Neural cell (in vitro differentiated cells): ENCODE measurements around the gene ZC3H7B. TPM values are rescaled to one million over a fixed set of nuclear protein-coding genes. Genes with fewer than 3 reads are reported as not detected.

Source experiments
- H2AFZ ChIP-seq: fragments of 200-600, 300-800 bp; sonication (generic), shearing (Covaris generic); 2 replicates; pipeline ENCODE4 v1.6.0; 2014; ENCODE audit warnings: low read depth, mild to moderate bottlenecking, antibody characterized with exemption, low read length, moderate library complexity
- H3F3A ChIP-seq: fragments of 200-600 bp; shearing (Covaris generic); 2 replicates; pipeline ENCODE4 v1.6.1; 2016; ENCODE audit warnings: mild to moderate bottlenecking, moderate library complexity, mixed read lengths, antibody characterized with exemption, low read length; ENCODE audit not compliant: insufficient read depth, poor library complexity, severe bottlenecking
- H3K27ac ChIP-seq: fragments of 200-600, 300-800 bp; sonication (generic), shearing (Covaris generic); 2 replicates; pipeline ENCODE4 v1.5.1; 2014; ENCODE audit warnings: mild to moderate bottlenecking, low read length, moderate library complexity
- H3K27me3 ChIP-seq: fragments of 300-800, 200-600 bp; sonication (generic), shearing (Covaris generic); 2 replicates; pipeline ENCODE4 v1.6.0; 2014; ENCODE audit warnings: mild to moderate bottlenecking, low read depth, low read length, moderate library complexity; ENCODE audit not compliant: insufficient read depth
- H3K36me3 ChIP-seq: fragments of 300-800, 200-600 bp; sonication (generic), shearing (Covaris generic); 2 replicates; pipeline ENCODE4 v1.5.1; 2014; ENCODE audit warnings: mild to moderate bottlenecking, antibody characterized with exemption, low read length, moderate library complexity; ENCODE audit not compliant: insufficient read depth
- H3K4me2 ChIP-seq: fragments of 300-800, 200-600 bp; sonication (generic), shearing (Covaris generic); 2 replicates; pipeline ENCODE4 v1.6.0; 2014; ENCODE audit warnings: mild to moderate bottlenecking, low read length
- H3K4me3 ChIP-seq: fragments of 300-800, 200-600 bp; sonication (generic), shearing (Covaris generic); 2 replicates; pipeline ENCODE4 v1.5.1; 2014; ENCODE audit warnings: mild to moderate bottlenecking, low read length, moderate library complexity
- H3K79me2 ChIP-seq: fragments of 200-600 bp; shearing (Covaris generic); replicated peaks from 2 replicates; pipeline ENCODE4 v1.6.0; 2014; ENCODE audit warnings: mild to moderate bottlenecking, low read length, moderate library complexity; ENCODE audit not compliant: insufficient read depth
- H3K9ac ChIP-seq: fragments of 300-800, 200-600 bp; sonication (generic), shearing (Covaris generic); 2 replicates; pipeline ENCODE4 v1.6.1; 2016; ENCODE audit warnings: mild to moderate bottlenecking, low read length, mixed read lengths
- H3K9me2 ChIP-seq: fragments of 200-600 bp; shearing (Covaris generic); 2 replicates; pipeline ENCODE4 v1.6.1; 2016; ENCODE audit warnings: mild to moderate bottlenecking, low read length, mixed read lengths; ENCODE audit not compliant: insufficient read depth
- H3K9me3 ChIP-seq: fragments of 200-600, 300-800 bp; sonication (generic), shearing (Covaris generic); 2 replicates; pipeline ENCODE4 v1.6.1; 2016; ENCODE audit warnings: mild to moderate bottlenecking, mixed run types, low read length, moderate library complexity, mixed read lengths
- H4K20me1 ChIP-seq: fragments of 200-600 bp; shearing (Covaris generic); 2 replicates; pipeline ENCODE4 v1.6.1; 2016; ENCODE audit warnings: mild to moderate bottlenecking, mixed run types; ENCODE audit not compliant: insufficient read depth
- CTCF ChIP-seq: fragments of 450-650 bp; IDR thresholded peaks from 2 replicates; pipeline ENCODE4 v1.5.1; 2014; ENCODE audit warnings: antibody characterized with exemption, mild to moderate bottlenecking, moderate library complexity; ENCODE audit not compliant: poor library complexity, severe bottlenecking
- EP300 ChIP-seq: fragments of 450-650 bp; conservative IDR thresholded peaks from 2 replicates; pipeline ENCODE4 v1.6.1; 2014; ENCODE audit warnings: antibody characterized with exemption, mild to moderate bottlenecking, moderate library complexity; ENCODE audit not compliant: poor library complexity, severe bottlenecking
- EZH2 ChIP-seq: fragments of 200-600, 300-800 bp; shearing (Covaris generic), sonication (generic); IDR thresholded peaks from 2 replicates; pipeline ENCODE4 v1.6.1; 2014; ENCODE audit warnings: antibody characterized with exemption, low read length, borderline replicate concordance, mild to moderate bottlenecking; ENCODE audit not compliant: insufficient read depth, poor library complexity, severe bottlenecking
- MXI1 ChIP-seq: fragments of 450-650 bp; conservative IDR thresholded peaks from 2 replicates; pipeline ENCODE4 v1.6.1; 2014; ENCODE audit warnings: antibody characterized with exemption, mild to moderate bottlenecking; ENCODE audit not compliant: poor library complexity, severe bottlenecking
- POLR2AphosphoS5 ChIP-seq: IDR thresholded peaks from 2 replicates; pipeline ENCODE4 v1.6.1; 2012
- RAD21 ChIP-seq: fragments of 450-650 bp; conservative IDR thresholded peaks from 2 replicates; pipeline ENCODE4 v1.6.1; 2014; ENCODE audit warnings: antibody characterized with exemption, mild to moderate bottlenecking, moderate library complexity
- REST ChIP-seq: IDR thresholded peaks from 2 replicates; pipeline ENCODE4 v1.6.1; 2012; ENCODE audit warnings: borderline replicate concordance
- SMC3 ChIP-seq: fragments of 450-650 bp; conservative IDR thresholded peaks from 2 replicates; pipeline ENCODE4 v1.6.1; 2014; ENCODE audit warnings: antibody characterized with exemption, mild to moderate bottlenecking, moderate library complexity; ENCODE audit not compliant: poor library complexity
- TAF1 ChIP-seq: IDR thresholded peaks from 2 replicates; pipeline ENCODE4 v1.6.1; 2012; ENCODE audit warnings: low read depth
- polyA plus RNA-seq: library from polyadenylated mRNA; depleted of rRNA; stranded (reverse); fragments of >200 nt; gene quantifications from 2 replicates; pipeline ENCODE4 v1.2.3, GENCODE V29; 2014

ZC3H7B gene
- polyA plus RNA-seq, 1 donor from 2014 or later: 34.6 TPM

GRCh38 chr22:41285441-41285819 is 15.9 kb upstream of the ZC3H7B start:
- H3K79me2 ChIP-seq: peaks cover 11% of the 10 kb centered on the region

GRCh38 chr22:41285820-41286638 is 15.3 kb upstream of the ZC3H7B start, which contains the start of gene RANGAP1:
Gene RANGAP1, minus strand, starts transcription at chr22:41286187. Its CDS starts 5,143 bp downstream, at chr22:41281044.
- Histone ChIP-seq H3K9me2 (no peaks in the 10 kb centered on the region), H3K9me3 (no peaks in the 10 kb centered on the region), H3K4me3 (peak within 1 kb of the TSS; percentile 87), H3K9ac (peak within 1 kb of the TSS; percentile 77), H3K27me3 (no peaks in the 10 kb centered on the region), H3F3A (no peaks in the 10 kb centered on the region), H3K36me3 (no peaks in the 10 kb centered on the region), H4K20me1 (no peaks in the 10 kb centered on the region), H2AFZ (peak within 1 kb of the TSS; percentile 31), H3K79me2 (peaks cover 11% of the 10 kb centered on the region), H3K27ac (peak within 1 kb of the TSS; percentile 76), H3K4me2 (peak within 1 kb of the TSS; percentile 76)
- TF ChIP-seq MXI1 (peak; percentile 100), REST (peak; percentile 38), EP300 (peak; percentile 23), CTCF (peak; percentile 59), SMC3 (peak; percentile 49), TAF1 (no peak), POLR2AphosphoS5 (peak; percentile 85), EZH2 (no peak), RAD21 (no peak)

More at GRCh38 chr22:41285441-41285819, 15.9 kb upstream of the ZC3H7B start:
- Histone ChIP-seq H3K9ac (peak overlapping the region; percentile 77), H3K4me3 (peak overlapping the region; percentile 87), H2AFZ (peak overlapping the region; percentile 24), H3K27me3 (no peaks in the 10 kb centered on the region), H4K20me1 (no peaks in the 10 kb centered on the region), H3F3A (no peaks in the 10 kb centered on the region), H3K4me2 (peak overlapping the region; percentile 76), H3K36me3 (no peaks in the 10 kb centered on the region), H3K9me3 (no peaks in the 10 kb centered on the region), H3K27ac (peak overlapping the region; percentile 76), H3K9me2 (no peaks in the 10 kb centered on the region)
- no peak for TF ChIP-seq MXI1
